ENCODE data around the gene TTC38.

DNA sequence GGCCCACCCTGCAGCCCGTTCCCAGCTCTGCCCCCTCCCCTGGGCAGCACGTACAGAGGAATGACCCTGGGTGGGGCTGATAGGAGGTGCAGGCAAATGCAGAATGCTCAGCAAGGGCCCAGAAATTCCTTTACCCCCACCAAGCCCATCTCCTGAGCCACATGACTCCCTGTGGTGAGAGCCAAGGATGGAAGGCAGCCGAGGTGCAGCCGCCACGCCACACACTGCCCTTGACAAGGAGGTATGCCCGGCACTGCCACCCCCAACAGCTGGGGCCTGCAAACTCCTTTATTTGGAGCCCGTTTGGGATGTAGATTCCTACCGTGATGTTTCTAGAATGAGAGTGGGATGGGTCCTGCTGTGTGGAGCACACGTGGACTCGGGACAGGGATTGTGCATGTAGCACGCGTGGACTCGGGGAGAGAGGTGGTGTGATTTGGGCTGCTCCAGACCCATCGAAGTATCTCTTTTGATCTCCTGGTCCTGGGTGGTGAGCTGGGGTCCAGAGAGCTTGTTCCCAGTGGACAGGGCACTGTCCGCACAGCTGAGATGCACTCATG lies 41.8 kb downstream of the TTC38 start:
- TF ChIP-seq EP300 (IDR thresholded peaks at IDR 0.05) = no peak
- no peak for TF ChIP-seq POLR2A (IDR thresholded peaks at IDR 0.05; ENCODE audit: low read depth)
